Superior temporal gyrus (tissue), 1 donor: ENCODE results near the gene UTF1.

Experiments used
- DNase-seq: peaks from one replicate; pipeline ENCODE4 v3.0.0-alpha.2; 2016; ENCODE audit errors: extremely low spot score

Gene UTF1

GRCh38 chr10:133196936-133197758 is 32.9 kb upstream of the UTF1 start:
- no peak for DNase-seq

- DNase-seq: no peak
Observed at GRCh38 chr10:133197786-133198185, 32.2 kb upstream of the UTF1 start.

GRCh38 chr10:133198206-133198605 is 31.8 kb upstream of the UTF1 start:
- no peak for DNase-seq

GRCh38 chr10:133198621-133199487 is 31.2 kb upstream of the UTF1 start:
- DNase-seq: no peak

- no peak for DNase-seq
Observed at GRCh38 chr10:133199488-133199885, 30.5 kb upstream of the UTF1 start.

- no peak for DNase-seq
Observed at GRCh38 chr10:133199992-133200611, 29.9 kb upstream of the UTF1 start.

- no peak for DNase-seq
Observed at GRCh38 chr10:133200621-133201031, 29.4 kb upstream of the UTF1 start.

- DNase-seq: no peak
Observed at GRCh38 chr10:133201151-133201947, 28.7 kb upstream of the UTF1 start.

- no peak for DNase-seq
Observed at GRCh38 chr10:133201948-133202725, 27.9 kb upstream of the UTF1 start.

GRCh38 chr10:133202778-133203651 is 27.0 kb upstream of the UTF1 start:
- DNase-seq: no peak

GRCh38 chr10:133203652-133204195 is 26.3 kb upstream of the UTF1 start:
- DNase-seq: no peak

- no peak for DNase-seq
Observed at GRCh38 chr10:133204226-133205015, 25.6 kb upstream of the UTF1 start.

GRCh38 chr10:133205146-133205545 is 24.9 kb upstream of the UTF1 start:
- no peak for DNase-seq

- DNase-seq: no peak
Observed at GRCh38 chr10:133206356-133207040, 23.5 kb upstream of the UTF1 start.

GRCh38 chr10:133207041-133207600 is 22.9 kb upstream of the UTF1 start:
- DNase-seq: no peak

GRCh38 chr10:133207627-133208026 is 22.4 kb upstream of the UTF1 start:
- no peak for DNase-seq

GRCh38 chr10:133208466-133208865 is 21.6 kb upstream of the UTF1 start:
- DNase-seq: no peak

GRCh38 chr10:133209117-133209516 is 20.9 kb upstream of the UTF1 start:
- DNase-seq: no peak
